Measurements from ENCODE around the gene NDEL1.

GRCh38 chr17:8476741-8477140, 41.1 kb downstream of the NDEL1 start:
- no peak for TF ChIP-seq CTCF (conservative IDR thresholded peaks at IDR 0.05)
- no peak for TF ChIP-seq EZH2 (IDR thresholded peaks at IDR 0.05; ENCODE audit: low read depth)
